Stimulated activated CD4-positive, alpha-beta T cell treated with anti-CD3 and anti-CD28 coated beads, Interleukin-15, amount 100 ng/mL, for 48 hours (primary cell): ENCODE measurements around the gene CDH23.
A peak's percentile ranks its signal among the peaks of the same experiment; 100 is the strongest.
"Not testable (repeated sequence)": the region's sequence is repeated elsewhere in the genome, so short reads cannot be mapped to it uniquely, and the experiment has no call there.

Experiments
- DNase-seq, 2 donors: peaks; one replicate each; pipeline ENCODE4 v3.0.0-alpha.2; 2020; ENCODE audit warnings: low read depth in 2 of 2

Gene CDH23

GRCh38 chr10:71850743-71851464, 454.2 kb downstream of the CDH23 start, which contains the start of gene PSAP:
Gene PSAP (minus strand): TSS chr10:71851251. CDS start chr10:71851221, 30 bp downstream.
- peak; percentile 96 to 99 for DNase-seq

DNA sequence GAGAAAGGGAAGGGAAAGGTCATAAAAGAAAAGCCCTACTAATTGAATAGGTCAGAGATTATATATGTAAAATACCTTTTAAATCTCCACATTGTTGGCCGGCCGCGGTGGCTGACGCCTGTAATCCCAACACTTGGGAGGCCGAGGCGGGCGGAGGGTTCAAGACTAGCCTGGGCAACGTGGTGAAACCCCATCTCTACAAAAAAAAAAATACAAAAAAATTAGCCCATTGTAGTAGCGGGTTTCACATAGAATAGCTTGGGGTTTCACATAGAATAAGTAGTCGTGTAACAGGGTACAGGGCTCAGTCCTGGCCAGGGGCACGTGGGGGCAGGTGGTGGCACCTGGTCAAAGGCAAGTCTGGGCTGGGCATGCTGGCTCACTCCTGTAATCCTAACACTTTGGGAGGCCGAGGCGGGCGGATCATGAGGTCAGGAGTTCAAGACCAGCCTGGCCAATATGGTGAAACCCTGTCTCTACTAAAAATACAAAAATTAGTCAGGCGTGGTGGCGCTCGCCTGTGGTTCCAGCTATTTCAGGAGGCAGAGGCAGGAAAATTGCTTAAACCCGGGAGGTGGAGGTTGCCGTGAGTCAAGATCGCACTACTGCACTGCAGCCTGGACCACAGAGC, 454.9 kb downstream of the CDH23 start:
- not testable (repeated sequence) for DNase-seq

- no peak for DNase-seq
These were observed 455.7 kb downstream of the CDH23 start for GRCh38 chr10:71852355-71852937.

GRCh38 chr10:71854031-71854430, 457.3 kb downstream of the CDH23 start:
- no peak for DNase-seq

GRCh38 chr10:71856619-71857018, 459.9 kb downstream of the CDH23 start:
- no peak for DNase-seq

DNA sequence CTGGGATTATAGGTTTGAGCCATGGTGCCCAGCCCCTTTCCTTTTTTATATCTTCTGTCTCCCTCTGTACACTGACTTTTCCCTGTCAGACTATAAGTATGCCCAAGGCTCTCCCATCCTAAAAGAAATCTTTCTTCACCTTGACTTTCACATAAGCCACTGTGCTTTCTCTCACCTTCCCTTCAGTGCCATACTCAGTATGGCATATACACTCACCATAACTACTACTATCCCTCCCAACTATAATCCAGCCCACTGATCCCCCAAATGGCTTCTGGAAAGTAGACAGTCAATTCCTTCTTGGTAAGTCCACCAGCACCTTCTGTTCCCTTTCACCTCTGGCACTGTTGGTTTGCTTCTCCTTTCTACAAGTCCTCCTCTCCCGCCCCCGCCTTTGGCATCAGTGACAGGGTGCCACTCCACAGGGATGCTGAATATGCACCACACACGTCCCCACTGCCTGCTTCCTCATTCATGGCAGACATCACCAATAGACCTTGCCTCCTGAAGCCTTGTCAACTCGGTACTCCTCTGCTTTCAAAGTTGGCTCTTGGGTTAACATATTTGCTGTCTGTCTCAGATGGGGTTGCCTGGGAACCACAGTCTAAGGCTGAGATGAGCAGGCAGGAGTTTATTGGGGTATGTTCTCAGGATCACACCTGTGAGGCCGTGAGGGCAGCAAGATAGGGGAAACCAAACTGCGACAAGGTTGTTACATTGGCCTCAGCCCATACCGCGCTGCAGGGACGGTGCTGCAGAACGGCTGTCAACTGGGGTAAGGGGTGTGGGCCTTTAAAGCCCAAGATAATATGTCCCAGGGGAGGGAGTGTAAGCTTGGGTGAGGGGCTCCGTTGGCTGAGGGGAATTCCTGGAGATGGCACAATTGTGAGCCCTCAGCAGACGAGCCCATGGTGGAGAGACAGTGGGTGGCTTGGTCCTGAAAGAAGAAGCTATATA, 461.5 kb downstream of the CDH23 start:
- DNase-seq = no peak

DNA sequence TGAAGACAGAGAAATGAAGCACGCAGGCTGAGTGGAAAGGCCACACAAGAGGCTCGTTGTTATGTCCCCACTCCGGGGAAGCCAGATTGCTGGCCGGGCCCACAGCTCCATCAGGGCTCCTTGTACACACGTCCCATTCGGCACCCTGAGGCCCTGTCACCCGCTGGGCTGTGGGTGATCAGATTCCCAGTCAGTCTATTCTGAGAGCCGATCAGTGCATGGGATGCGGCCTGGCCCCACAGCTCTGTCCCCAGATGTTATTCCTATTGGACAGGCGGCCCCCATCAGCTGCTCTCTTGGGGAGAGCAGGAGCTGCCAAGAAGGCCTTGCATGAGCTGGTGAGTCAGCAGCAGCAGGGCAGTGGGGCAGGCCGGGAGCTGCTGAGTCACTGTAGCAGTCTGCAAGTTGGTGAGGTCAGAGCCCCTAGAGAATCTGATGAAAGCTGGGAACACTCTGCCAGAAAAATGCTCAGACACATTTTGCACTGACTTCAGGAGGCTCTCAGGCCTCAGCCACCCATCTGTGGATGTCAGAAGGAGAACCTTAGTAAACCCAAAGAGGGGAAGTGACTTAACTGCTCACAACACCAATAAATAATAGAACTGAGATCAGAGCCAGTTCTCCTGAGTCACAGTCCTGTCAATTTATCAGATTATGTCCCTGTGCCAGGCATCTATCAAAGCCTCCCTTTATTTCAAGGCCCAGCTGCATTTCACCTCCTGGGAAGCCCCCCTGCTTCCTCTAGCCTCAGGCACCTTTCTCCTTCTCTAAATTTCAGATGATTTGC, 463.7 kb downstream of the CDH23 start:
- DNase-seq = peak in 1 of 2 donors; percentile 38

GRCh38 chr10:71863203-71863602, 466.5 kb downstream of the CDH23 start:
- DNase-seq = no peak

DNA sequence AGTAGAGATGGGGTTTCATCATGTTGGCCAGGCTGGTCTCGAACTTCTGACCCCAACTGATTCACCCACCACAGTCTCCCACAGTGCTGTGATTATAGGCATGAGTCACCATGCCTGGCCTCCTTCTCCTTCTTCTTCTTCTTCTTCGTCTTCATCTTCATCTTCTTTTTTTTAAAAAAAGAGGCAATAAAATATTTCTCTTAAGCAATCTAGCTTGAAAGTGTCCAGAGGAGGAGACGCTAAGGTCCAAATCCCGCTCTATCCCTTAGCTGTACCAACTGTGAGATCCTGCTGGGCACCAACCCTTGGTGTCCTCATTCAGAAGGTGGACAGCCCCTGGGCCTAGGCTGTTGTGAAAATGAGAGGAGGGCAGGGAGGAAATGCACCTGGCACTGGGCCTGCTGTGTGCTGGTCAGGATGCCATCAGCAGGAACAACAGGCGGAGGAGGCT, 468.2 kb downstream of the CDH23 start:
- DNase-seq = no peak
